HepG2 (cell line): Measurements from ENCODE around the gene KIAA1328. TPM values are rescaled to one million over a fixed set of nuclear protein-coding genes. Genes with fewer than 3 reads are reported as not detected.

Experiments
- ATAC-seq: fragments of 200-7000 bp; cut with Tn5 transposase; 3 replicates; pipeline ENCODE4 v1.9.1; 2020; ENCODE audit warnings: mild to moderate bottlenecking, moderate library complexity
- BruUV-seq: library from RNA; stranded (reverse); fragments of 400-500 nt; replicated peaks from 2 replicates; lab custom pipeline; 2021; lab: Mats Ljungman, UMichigan
- CTCF ChIA-PET: fragments of 300-600 bp; formaldehyde crosslinking; extraction: SDS; loops from one replicate; lab custom pipeline; 2021; ENCODE audit warnings: low total read pairs, inconsistent platforms, low intra/inter-chr PET ratio; lab: Yijun Ruan, JAX
- POLR2A ChIA-PET: fragments of 350-600 bp; sonication (Branson Sonifier 250); formaldehyde crosslinking; loops from one replicate; lab custom pipeline; 2020; ENCODE audit warnings: antibody characterized with exemption, inconsistent platforms; lab: Yijun Ruan, JAX
- DNase-seq: peaks from one replicate; pipeline ENCODE4 v3.0.0-alpha.2; 2015; ENCODE audit warnings: low spot score
- FAIRE-seq: peaks from 3 replicates; lab custom pipeline; 2011; peaks lifted over from hg19 to GRCh38; lab: Jason Lieb, UNC
- H2AFZ ChIP-seq: one replicate; pipeline ENCODE4 v1.6.1; 2011; ENCODE audit warnings: low read length, inconsistent platforms
- H3K27ac ChIP-seq: fragments of 300-600 bp; 3 replicates; pipeline ENCODE4 v1.8.0; 2011; ENCODE audit warnings: mixed run types, mild to moderate bottlenecking, mixed read lengths, low read length, inconsistent platforms; ENCODE audit not compliant: insufficient read depth; ENCODE audit errors: extremely low read length
- H3K27me3 ChIP-seq, 2 experiments: fragments of 200-600 bp in 1 of 2; 2 replicates in 1 of 2; 3 replicates in 1 of 2; pipeline versions ENCODE4 v1.6.0 to v1.8.0; 2011; ENCODE audit warnings: low read length in 2 of 2, mild to moderate bottlenecking in 2 of 2, moderate library complexity in 2 of 2, inconsistent platforms in 1 of 2; ENCODE audit not compliant: insufficient read depth in 2 of 2, control insufficient read depth in 1 of 2
- H3K36me3 ChIP-seq, 2 experiments: fragments of 200-600 bp in 1 of 2; replicated peaks in 1 of 2; 2 replicates in 1 of 2; 3 replicates in 1 of 2; pipeline versions ENCODE4 v1.5.1 to v1.8.0; 2011; ENCODE audit warnings: low read length in 2 of 2, inconsistent platforms in 1 of 2; ENCODE audit not compliant: insufficient read depth in 2 of 2, control insufficient read depth in 1 of 2
- H3K4me1 ChIP-seq: 2 replicates; pipeline ENCODE4 v1.5.1; 2012; ENCODE audit warnings: low read length, inconsistent platforms; ENCODE audit not compliant: insufficient read depth
- H3K4me2 ChIP-seq: 2 replicates; pipeline ENCODE4 v1.6.0; 2011; ENCODE audit warnings: low read depth, low read length, inconsistent platforms
- H3K4me3 ChIP-seq, 3 experiments: fragments of 200-600 bp in 1 of 3; sonication (generic), shearing (Covaris generic) in 1 of 3; replicated peaks in 1 of 3; 2 replicates each; pipeline ENCODE4 v1.5.1; 2011 to 2016; ENCODE audit warnings: low read length in 3 of 3, inconsistent platforms in 2 of 3, low read depth in 2 of 3, mild to moderate bottlenecking in 2 of 3, control low read depth in 1 of 3, mixed read lengths in 1 of 3; ENCODE audit not compliant: insufficient read depth in 1 of 3
- H3K79me2 ChIP-seq: one replicate; pipeline ENCODE4 v1.6.1; 2011; ENCODE audit warnings: low read length, inconsistent platforms; ENCODE audit not compliant: insufficient read depth
- H3K9ac ChIP-seq: 2 replicates; pipeline ENCODE4 v1.6.0; 2011; ENCODE audit warnings: mild to moderate bottlenecking, low read depth, low read length, inconsistent platforms; ENCODE audit not compliant: insufficient read depth
- H3K9me3 ChIP-seq: 2 replicates; pipeline ENCODE4 v1.5.1; 2012; ENCODE audit warnings: mild to moderate bottlenecking, low read length
- H4K20me1 ChIP-seq: 2 replicates; pipeline ENCODE4 v1.6.0; 2011; ENCODE audit warnings: inconsistent platforms, mild to moderate bottlenecking, low read length, moderate library complexity; ENCODE audit not compliant: insufficient read depth
- ARID3A ChIP-seq: IDR thresholded peaks from 2 replicates; pipeline ENCODE4 v1.6.1; 2012; ENCODE audit warnings: low read depth, low read length, improper control_type of control experiment
- BCL6 ChIP-seq: IDR thresholded peaks from 2 replicates; pipeline ENCODE4 v1.6.1; 2016; ENCODE audit warnings: missing genetic modification reagents, missing compliant biosample characterization
- CC2D1A ChIP-seq: sonication (generic); formaldehyde crosslinking; IDR thresholded peaks from 2 replicates; pipeline ENCODE4 v1.8.1; 2023; ENCODE audit warnings: mild to moderate bottlenecking, missing genetic modification reagents
- GATAD2A ChIP-seq: IDR thresholded peaks from 2 replicates; pipeline ENCODE4 v1.6.1; 2016
- HOXA5 ChIP-seq: sonication (generic); formaldehyde crosslinking; IDR thresholded peaks from 2 replicates; pipeline ENCODE4 v1.4.0; 2020; ENCODE audit warnings: missing genetic modification reagents
- JUNB ChIP-seq: sonication (generic); formaldehyde crosslinking; IDR thresholded peaks from 2 replicates; pipeline ENCODE4 v1.8.0; 2022; ENCODE audit warnings: missing genetic modification reagents, mild to moderate bottlenecking, borderline replicate concordance
- KLF13 ChIP-seq: sonication (generic); formaldehyde crosslinking; IDR thresholded peaks from 2 replicates; pipeline ENCODE4 v1.4.0; 2020; ENCODE audit warnings: mild to moderate bottlenecking, missing genetic modification reagents
- MAFG ChIP-seq: sonication (generic); formaldehyde crosslinking; IDR thresholded peaks from 2 replicates; pipeline ENCODE4 v1.5.1; 2020; ENCODE audit warnings: mild to moderate bottlenecking, missing genetic modification reagents
- MTF1 ChIP-seq: sonication (generic); formaldehyde crosslinking; IDR thresholded peaks from 2 replicates; pipeline ENCODE4 v1.5.0; 2020; ENCODE audit warnings: missing genetic modification reagents
- SNRNP70 ChIP-seq: fragments of 200-400 bp; formaldehyde crosslinking; IDR thresholded peaks from 2 replicates; pipeline ENCODE4 v1.6.1; 2017; ENCODE audit warnings: mild to moderate bottlenecking, low read depth, low read length, moderate library complexity
- STAT5B ChIP-seq: sonication (generic); formaldehyde crosslinking; IDR thresholded peaks from 2 replicates; pipeline ENCODE4 v1.4.0; 2020; ENCODE audit warnings: missing genetic modification reagents
- WIZ ChIP-seq: sonication (generic); formaldehyde crosslinking; IDR thresholded peaks from 2 replicates; pipeline ENCODE4 v1.5.1; 2020; ENCODE audit warnings: mild to moderate bottlenecking, missing genetic modification reagents
- ZNF232 ChIP-seq: sonication (generic); formaldehyde crosslinking; IDR thresholded peaks from 2 replicates; pipeline ENCODE4 v1.4.0; 2020; ENCODE audit warnings: missing genetic modification reagents, borderline replicate concordance
- ZNF264 ChIP-seq: sonication (generic); formaldehyde crosslinking; IDR thresholded peaks from 2 replicates; pipeline ENCODE4 v1.4.0; 2020; ENCODE audit warnings: missing genetic modification reagents
- ZNF34 ChIP-seq: sonication (generic); formaldehyde crosslinking; IDR thresholded peaks from 2 replicates; pipeline ENCODE4 v1.4.0; 2020; ENCODE audit warnings: mild to moderate bottlenecking, missing genetic modification reagents, borderline replicate concordance
- ZNF773 ChIP-seq: sonication (generic); formaldehyde crosslinking; IDR thresholded peaks from 2 replicates; pipeline ENCODE4 v1.4.0; 2020; ENCODE audit warnings: missing genetic modification reagents, borderline replicate concordance
- ZNF782 ChIP-seq: sonication (generic); formaldehyde crosslinking; IDR thresholded peaks from 2 replicates; pipeline ENCODE4 v1.4.0; 2020; ENCODE audit warnings: missing genetic modification reagents, mild to moderate bottlenecking, borderline replicate concordance
- ZNF879 ChIP-seq: sonication (generic); formaldehyde crosslinking; IDR thresholded peaks from 2 replicates; pipeline ENCODE4 v1.8.1; 2023; ENCODE audit warnings: missing genetic modification reagents
- WGBS: methylation state at CpG from one replicate; pipeline ENCODE4 v1.1.6; 2017; ENCODE audit warnings: low lambda C conversion rate; 5-methylcytosine and 5-hydroxymethylcytosine counted together
- in situ Hi-C: cut with HindIII; loops from 2 replicates; pipeline ENCODE4 v1.10.0; 2017; ENCODE audit warnings: low pct_unique_long_range_greater_than_20kb; ENCODE audit not compliant: extremely low pct_ligation_motif_present
- intact Hi-C: fragments of 100-400 bp; cut with micrococcal nuclease; formaldehyde crosslinking; loops from one replicate; pipeline ENCODE4 v1.10.0; 2022; ENCODE audit not compliant: unreplicated experiment
- polyA plus RNA-seq, 8 experiments: library from polyadenylated mRNA; depleted of rRNA in 3 of 8; stranded (reverse) in 7 of 8; unstranded in 1 of 8; fragments of >200 nt; fragmentation: Illumina TruSeq in 4 of 8; extraction: Trizol in 4 of 8; gene quantifications; 2 replicates each; pipeline versions ENCODE4 v1.2.1 to v1.2.3, GENCODE V29; 2011 to 2016; ENCODE audit warnings: low read depth in 4 of 8, missing spikeins in 1 of 8, mixed read lengths in 1 of 8; ENCODE audit not compliant: insufficient read depth in 1 of 8
- total RNA-seq, 5 experiments: library from RNA; depleted of rRNA; stranded (reverse); fragments of >200 nt; fragmentation: Illumina TruSeq; extraction: Trizol; gene quantifications; 2 replicates each; pipeline ENCODE4 v1.2.3, GENCODE V29; 2016; ENCODE audit warnings: low read depth in 1 of 5

Gene KIAA1328
- total and polyA plus RNA-seq, 2 of the 13 experiments (the other 11 are each of a cell fraction or from before 2014, with no cell fraction given): 4.1 to 6.0 TPM

- TF ChIP-seq ZNF782 (CRISPR knock-in tag) (no peak), ZNF232 (no peak), HOXA5 (CRISPR knock-in tag) (no peak), JUNB (CRISPR knock-in tag) (no peak)
Measured at GRCh38 chr18:37231251-37231650, 402.3 kb downstream of the KIAA1328 start (continued).

GRCh38 chr18:37235583-37235982 lies 406.7 kb downstream of the KIAA1328 start:
- Histone ChIP-seq H3K36me3 (no peaks in the 10 kb centered on the region), H2AFZ (no peak overlapping the region), H3K27me3 (no peaks in the 10 kb centered on the region; a peak in 1 of 5 replicates), H3K4me1 (no peaks in the 10 kb centered on the region), H4K20me1 (no peaks in the 10 kb centered on the region), H3K4me2 (no peak overlapping the region), H3K4me3 (no peak overlapping the region), H3K9ac (no peak overlapping the region), H3K79me2 (no peaks in the 10 kb centered on the region), H3K27ac (no peak overlapping the region), H3K9me3 (no peaks in the 10 kb centered on the region)
- TF ChIP-seq STAT5B (CRISPR knock-in tag) (no peak), GATAD2A (CRISPR knock-in tag) (no peak)
- CTCF ChIA-PET: no interaction called here
- ATAC-seq (no peak), DNase-seq (no peak), FAIRE-seq (no peak)
- POLR2A ChIA-PET: no interaction called here
- in situ Hi-C loops (no loop called here), intact Hi-C loops (no loop called here)
- BruUV-seq: no TSS peak
- WGBS: 80% methylated on average over 1 of the region's 2 CpGs

GRCh38 chr18:37238282-37239108 lies 409.6 kb downstream of the KIAA1328 start:
- Histone ChIP-seq H3K27ac (no peak overlapping the region), H3K4me1 (no peaks in the 10 kb centered on the region), H3K36me3 (no peaks in the 10 kb centered on the region), H4K20me1 (no peaks in the 10 kb centered on the region), H3K4me2 (no peak overlapping the region), H3K27me3 (no peaks in the 10 kb centered on the region; a peak in 1 of 5 replicates), H3K79me2 (no peaks in the 10 kb centered on the region), H3K9me3 (no peaks in the 10 kb centered on the region), H2AFZ (no peak overlapping the region), H3K9ac (no peak overlapping the region), H3K4me3 (no peak overlapping the region)
- FAIRE-seq: no peak
- ATAC-seq: no peak
- CTCF ChIA-PET: no interaction called here
- POLR2A ChIA-PET: no interaction called here
- intact Hi-C loops: no loop called here
- BruUV-seq: no TSS peak
- in situ Hi-C loops: no loop called here
- 13% methylated on average over 5 of the region's 6 CpGs for WGBS
- DNase-seq: no peak
- no peak for TF ChIP-seq WIZ (CRISPR knock-in tag)
- no peak for TF ChIP-seq CC2D1A (CRISPR knock-in tag)
- no peak for TF ChIP-seq ZNF34 (CRISPR knock-in tag)
- no peak for TF ChIP-seq ZNF232
- TF ChIP-seq ZNF264 (CRISPR knock-in tag): no peak
- TF ChIP-seq BCL6 (CRISPR knock-in tag): no peak
- no peak for TF ChIP-seq MTF1 (CRISPR knock-in tag)
- no peak for TF ChIP-seq SNRNP70
- no peak for TF ChIP-seq ARID3A
- TF ChIP-seq ZNF773: no peak
- no peak for TF ChIP-seq ZNF879
- TF ChIP-seq MAFG (CRISPR knock-in tag): no peak
- TF ChIP-seq KLF13: no peak
